Right lobe of liver (tissue), 6 donors: ENCODE measurements around the gene LTBR. TPM values are rescaled to one million over a fixed set of nuclear protein-coding genes. Genes with fewer than 3 reads are reported as not detected.
A peak's percentile ranks its signal among the peaks of the same experiment; 100 is the strongest.

Source experiments
- ATAC-seq, 4 donors: fragments of 200-7000 bp; cut with Tn5 transposase; one replicate each; pipeline ENCODE4 v1.9.1; 2020; ENCODE audit warnings: mild to moderate bottlenecking in 4 of 4, moderate library complexity in 4 of 4
- DNase-seq, 3 donors: peaks; one replicate each; pipeline ENCODE4 v3.0.0-alpha.2; 2020
- H3K27ac ChIP-seq, 3 donors: fragments of 200-600 bp; one replicate each; pipeline ENCODE4 v1.8.0; 2022
- H3K27me3 ChIP-seq, 2 donors: fragments of 200-600 bp; one replicate each; pipeline ENCODE4 v1.8.0; 2022
- H3K36me3 ChIP-seq, 4 donors: fragments of 200-600 bp; sonication (generic) in 1 of 4; one replicate each; pipeline versions ENCODE4 v1.5.1 to v1.8.0; 2017 to 2022; ENCODE audit warnings: control low read depth in 1 of 4
- H3K4me1 ChIP-seq, 4 donors: fragments of 200-600 bp; sonication (generic) in 1 of 4; one replicate each; pipeline versions ENCODE4 v1.5.1 to v1.8.0; 2017 to 2022; ENCODE audit warnings: control low read depth in 1 of 4
- H3K4me3 ChIP-seq, 3 donors: fragments of 200-600 bp; one replicate each; pipeline ENCODE4 v1.8.0; 2022
- H3K9me3 ChIP-seq, 4 donors: fragments of 200-600 bp; sonication (generic) in 1 of 4; one replicate each; pipeline versions ENCODE4 v1.5.1 to v1.8.0; 2017 to 2022; ENCODE audit warnings: control low read depth in 1 of 4
- POLR2A ChIP-seq: fragments of 450-650 bp; IDR thresholded peaks from one replicate; pipeline ENCODE4 v1.6.1; 2017; ENCODE audit warnings: antibody characterized with exemption, mild to moderate bottlenecking
- WGBS: methylation state at CpG from one replicate; pipeline ENCODE4 v1.1.6; 2018; ENCODE audit warnings: low coverage, low lambda C conversion rate; ENCODE audit not compliant: insufficient coverage; ENCODE audit errors: missing lambda C conversion rate; 5-methylcytosine and 5-hydroxymethylcytosine counted together
- intact Hi-C, 2 donors: fragments of 100-400 bp; cut with DNase I; formaldehyde crosslinking; loops; one replicate each; pipeline versions ENCODE4 v1.11.2 to v1.14.1; 2022
- total RNA-seq, 6 experiments: library from RNA; depleted of rRNA in 2 of 6; stranded (reverse); fragments of >200 nt in 2 of 6; fragmentation: NEBNext Ultra II Directional in 3 of 6; extraction: Animal tissue kit (Norgen Biotek cat#: 25700) in 3 of 6; gene quantifications; one replicate each; pipeline versions ENCODE4 v1.1.0 to v1.2.4, GENCODE V29; 2016 to 2023
- TF ChIP-seq, protein P1 (sequence below), 4 donors: fragments of 200-600 bp in 3 of 4; fragments of 450-650 bp in 1 of 4; IDR thresholded peaks; one replicate each; pipeline versions ENCODE4 v1.5.1 to v1.8.0; 2016 to 2022; ENCODE audit warnings: antibody characterized with exemption in 4 of 4, mild to moderate bottlenecking in 2 of 4
- donor health status: DM: no; HTN: yes; CAD: no.
- donor health status: DM: no; HTN: no; CAD: no.
- donor health status: DM: no; HTN: no; CAD: no.
- donor health status: DM: no; HTN: yes; CAD: no.
- donor health status: DM: no; HTN: yes; CAD: no.

Gene LTBR
- total RNA-seq, 6 experiments from 2014 or later: 83.8 to 235 (median 103) TPM

DNA sequence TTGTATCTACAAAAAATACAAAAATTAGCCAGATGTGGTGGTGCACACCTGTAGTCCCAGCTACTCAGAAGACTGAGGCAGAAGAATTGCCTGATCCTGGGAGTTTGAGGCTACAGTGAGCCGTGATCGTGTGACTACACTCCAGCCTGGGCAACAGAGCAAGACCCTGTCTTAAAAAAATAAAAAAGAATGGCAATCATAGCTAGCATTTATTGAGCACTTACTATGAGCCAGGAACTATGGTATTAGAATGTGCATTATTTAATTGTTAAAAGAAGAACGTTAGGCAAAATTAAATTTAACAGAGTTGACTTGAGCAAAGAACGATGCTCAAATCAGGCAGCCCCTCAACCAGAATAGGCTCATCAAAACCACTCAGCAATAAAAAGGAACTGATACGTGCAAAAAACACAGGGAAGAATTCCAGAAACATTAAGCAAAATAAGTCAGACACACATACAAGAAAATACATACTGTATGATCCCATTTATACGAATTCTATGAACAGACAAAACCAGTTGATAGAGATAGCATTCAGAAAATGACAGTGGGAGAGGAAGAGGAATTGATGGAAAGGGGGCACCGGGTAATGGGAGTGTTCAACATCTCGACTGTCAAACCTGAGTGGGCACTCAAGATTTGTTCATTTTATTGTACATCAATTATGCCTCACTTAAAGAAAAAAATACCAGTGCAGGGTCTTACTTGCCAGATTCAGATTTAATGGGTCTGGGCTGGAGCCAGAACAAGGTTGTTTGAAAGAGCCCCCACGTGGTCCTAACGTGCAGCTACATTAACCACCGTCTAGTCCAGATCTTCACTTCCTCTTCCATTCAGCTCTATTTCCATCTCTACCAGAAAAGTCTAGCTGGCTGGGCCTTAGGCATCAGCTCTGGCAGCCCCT is 16.6 kb upstream of the LTBR start:
- Histone ChIP-seq H3K4me1 (peaks cover 0 to 27% (median 9%) of the 10 kb centered on the region in 4 donors), H3K27me3 (no peaks in the 10 kb centered on the region), H3K9me3 (no peaks in the 10 kb centered on the region), H3K36me3 (no peaks in the 10 kb centered on the region), H3K4me3 (no peak overlapping the region), H3K27ac (no peak overlapping the region)
- DNase-seq (no peak), ATAC-seq (peak in 1 of 4 donors; percentile 4)
- TF ChIP-seq, protein P1, sequence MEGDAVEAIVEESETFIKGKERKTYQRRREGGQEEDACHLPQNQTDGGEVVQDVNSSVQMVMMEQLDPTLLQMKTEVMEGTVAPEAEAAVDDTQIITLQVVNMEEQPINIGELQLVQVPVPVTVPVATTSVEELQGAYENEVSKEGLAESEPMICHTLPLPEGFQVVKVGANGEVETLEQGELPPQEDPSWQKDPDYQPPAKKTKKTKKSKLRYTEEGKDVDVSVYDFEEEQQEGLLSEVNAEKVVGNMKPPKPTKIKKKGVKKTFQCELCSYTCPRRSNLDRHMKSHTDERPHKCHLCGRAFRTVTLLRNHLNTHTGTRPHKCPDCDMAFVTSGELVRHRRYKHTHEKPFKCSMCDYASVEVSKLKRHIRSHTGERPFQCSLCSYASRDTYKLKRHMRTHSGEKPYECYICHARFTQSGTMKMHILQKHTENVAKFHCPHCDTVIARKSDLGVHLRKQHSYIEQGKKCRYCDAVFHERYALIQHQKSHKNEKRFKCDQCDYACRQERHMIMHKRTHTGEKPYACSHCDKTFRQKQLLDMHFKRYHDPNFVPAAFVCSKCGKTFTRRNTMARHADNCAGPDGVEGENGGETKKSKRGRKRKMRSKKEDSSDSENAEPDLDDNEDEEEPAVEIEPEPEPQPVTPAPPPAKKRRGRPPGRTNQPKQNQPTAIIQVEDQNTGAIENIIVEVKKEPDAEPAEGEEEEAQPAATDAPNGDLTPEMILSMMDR (IDR thresholded peaks at IDR 0.05): peak in 3 of 4 donors; percentile 6 to 26 (median 19)
- no peak for TF ChIP-seq POLR2A
- WGBS: 55% methylated on average over 11 of the region's 11 CpGs
- intact Hi-C loops: no loop called here

DNA sequence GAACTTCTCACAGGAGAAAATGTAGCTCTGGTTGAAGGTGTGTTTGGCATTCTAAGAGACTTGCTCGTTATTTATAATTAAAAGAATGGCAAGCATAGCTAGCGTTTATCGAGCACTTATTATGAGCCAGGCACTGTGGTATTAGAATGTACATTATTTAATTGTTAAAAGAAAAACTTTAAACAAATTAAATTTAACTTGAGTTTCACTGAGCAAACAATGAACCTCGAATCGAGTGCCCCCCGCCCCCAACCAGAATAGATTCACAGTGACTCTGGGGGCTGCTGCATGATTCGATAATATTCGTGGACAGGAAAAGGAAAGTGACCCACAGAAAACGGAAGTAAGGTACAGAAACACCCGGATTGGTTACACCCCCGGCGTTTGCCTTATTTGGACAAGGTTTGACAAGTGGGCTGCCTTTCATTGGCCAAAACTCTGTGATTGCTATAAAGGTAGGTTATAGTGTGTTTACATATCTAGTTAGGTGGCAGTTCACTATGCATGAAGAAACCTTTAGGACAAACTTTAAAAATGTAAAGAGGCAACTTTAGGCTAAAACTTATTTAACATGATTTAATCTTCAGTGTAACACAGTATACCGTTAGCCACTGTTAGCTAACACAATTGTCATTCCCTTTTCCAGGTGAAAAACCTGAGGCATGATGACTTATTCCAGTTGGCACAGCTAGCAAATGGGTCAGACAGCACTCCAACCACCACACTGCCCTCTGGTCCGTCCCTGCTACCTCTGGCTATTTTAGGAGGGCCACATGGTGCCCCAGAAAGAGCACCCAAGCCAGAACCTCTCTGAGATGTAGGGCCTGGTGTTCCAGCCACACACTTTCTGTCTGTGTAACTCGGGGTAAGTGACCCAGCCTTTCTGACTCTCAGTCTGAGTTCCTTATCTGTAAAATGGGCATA is 15.7 kb upstream of the LTBR start:
- Histone ChIP-seq H3K4me1 (peaks cover 0 to 19% (median 4%) of the 10 kb centered on the region in 4 donors), H3K4me3 (no peak overlapping the region), H3K36me3 (no peaks in the 10 kb centered on the region), H3K27ac (peak overlapping the region in 1 of 3 donors; percentile 21), H3K9me3 (no peaks in the 10 kb centered on the region), H3K27me3 (no peaks in the 10 kb centered on the region)
- DNase-seq (no peak), ATAC-seq (peak; percentile 14 to 46 (median 21))
- intact Hi-C loops: no loop called here
- no peak for TF ChIP-seq POLR2A
- TF ChIP-seq, protein P1 (IDR thresholded peaks at IDR 0.05): no peak
- WGBS: 44% methylated on average over 15 of the region's 15 CpGs

DNA sequence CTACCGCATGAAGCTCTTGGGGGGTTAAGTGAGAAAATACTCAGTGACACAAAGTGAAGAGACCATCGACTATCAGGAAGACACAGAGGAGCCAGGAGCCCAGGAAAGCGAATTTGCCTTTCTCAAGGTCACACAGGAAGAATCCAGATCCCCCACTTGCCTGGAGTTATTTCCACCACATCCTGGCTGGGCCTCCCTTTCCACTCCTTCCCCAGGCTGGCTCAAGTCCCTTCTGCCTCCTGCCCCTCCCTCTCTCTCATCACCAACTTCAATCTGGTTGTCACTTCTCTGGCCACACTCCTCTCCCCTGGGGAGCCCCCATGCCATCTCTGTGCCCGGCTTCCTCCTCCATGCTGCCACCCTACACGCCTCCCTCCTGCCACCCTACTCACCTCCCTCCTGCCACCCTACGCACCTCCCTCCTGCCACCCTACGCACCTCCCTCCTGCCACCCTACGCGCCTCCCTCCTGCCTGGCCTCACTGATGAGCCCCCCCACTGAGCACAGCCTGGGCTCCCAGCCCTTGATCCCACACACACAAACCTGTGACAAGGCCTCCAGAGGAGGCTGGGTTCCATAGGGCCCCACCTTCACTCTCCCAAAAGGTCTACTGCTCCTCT is 14.9 kb upstream of the LTBR start:
- TF ChIP-seq, protein P1 (IDR thresholded peaks at IDR 0.05): no peak
- TF ChIP-seq POLR2A: no peak
- ATAC-seq (no peak), DNase-seq (no peak)
- Histone ChIP-seq H3K9me3 (no peaks in the 10 kb centered on the region), H3K27ac (peak overlapping the region in 1 of 3 donors; percentile 21), H3K36me3 (no peaks in the 10 kb centered on the region), H3K4me3 (no peak overlapping the region), H3K27me3 (no peaks in the 10 kb centered on the region), H3K4me1 (peaks cover 0 to 17% (median 4%) of the 10 kb centered on the region in 4 donors)
- intact Hi-C loops: no loop called here
- WGBS: 82% methylated on average over 9 of the region's 9 CpGs

DNA sequence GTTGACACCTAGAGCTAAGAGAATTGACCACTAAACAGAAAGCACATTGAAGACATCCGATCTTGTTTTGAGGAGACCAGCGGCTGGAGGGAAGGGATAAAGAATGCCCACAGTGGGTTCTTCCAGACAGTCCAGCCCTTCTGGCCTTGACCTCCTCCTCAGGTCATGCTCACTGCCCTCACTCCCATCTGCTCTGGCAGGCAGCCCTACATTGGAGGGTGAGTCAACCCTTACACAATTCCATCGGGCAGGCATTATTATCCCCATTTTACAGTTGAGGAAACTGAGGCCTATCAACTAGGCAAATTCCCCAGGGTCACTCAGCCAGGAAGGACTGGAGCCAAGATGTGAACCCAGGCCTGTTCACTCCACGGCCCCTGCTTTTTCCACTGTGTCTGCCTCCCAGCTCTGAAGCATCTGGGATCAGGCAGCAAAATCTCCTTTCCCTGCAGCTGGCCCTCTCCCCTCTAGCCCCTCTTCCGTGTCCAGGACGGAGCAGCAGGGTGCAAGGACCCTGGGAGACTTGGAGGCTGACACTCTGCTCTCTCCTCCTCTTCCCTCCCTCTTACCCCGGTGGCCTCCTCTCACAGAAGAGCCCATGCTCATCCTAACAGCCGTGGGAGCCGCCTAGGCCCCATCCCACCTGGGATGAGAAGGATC is 13.9 kb upstream of the LTBR start:
- Histone ChIP-seq H3K4me3 (no peak overlapping the region), H3K27ac (no peak overlapping the region), H3K27me3 (no peaks in the 10 kb centered on the region), H3K9me3 (no peaks in the 10 kb centered on the region), H3K36me3 (no peaks in the 10 kb centered on the region), H3K4me1 (peaks cover 0 to 14% (median 4%) of the 10 kb centered on the region in 4 donors)
- intact Hi-C loops: no loop called here
- TF ChIP-seq, protein P1 (IDR thresholded peaks at IDR 0.05): no peak
- no peak for TF ChIP-seq POLR2A
- WGBS: 90% methylated on average over 5 of the region's 9 CpGs
- DNase-seq (peak in 2 of 3 donors; percentile 57 to 69), ATAC-seq (peak in 3 of 4 donors; percentile 53 to 59 (median 59))
